Measurements from ENCODE around the gene MGME1.

DNA sequence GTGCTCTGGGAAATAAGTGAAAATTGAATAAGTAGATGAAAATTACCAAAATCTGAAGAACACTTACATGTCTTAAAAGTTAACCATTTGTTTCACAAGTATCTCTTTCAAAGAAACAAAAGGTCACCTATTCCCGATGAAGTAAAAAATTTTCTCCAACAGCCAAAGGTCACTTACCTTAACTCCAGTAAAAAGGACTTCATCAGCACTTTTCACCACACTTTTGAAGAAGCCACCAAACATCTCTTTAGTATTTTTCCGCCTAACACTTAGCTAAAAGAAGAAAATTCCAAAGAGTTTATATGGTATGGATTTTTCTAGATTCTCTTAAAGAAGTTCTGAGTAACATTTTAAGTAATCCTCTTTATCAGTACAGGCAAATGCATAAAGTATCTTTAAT lies 17.5 kb upstream of the MGME1 start:
- no peak for TF ChIP-seq EZH2phosphoT487 (IDR thresholded peaks at IDR 0.05; ENCODE audit: insufficient read depth, low read depth)
- no peak for TF ChIP-seq EZH2 (IDR thresholded peaks at IDR 0.05; ENCODE audit: insufficient read depth, poor library complexity, severe bottlenecking)
